Measurements from ENCODE around the gene HMOX1.
"Not testable (repeated sequence)": the region's sequence is repeated elsewhere in the genome, so short reads cannot be mapped to it uniquely, and the experiment has no call there.

Gene HMOX1

GRCh38 chr22:35430897-35431322 is 50.0 kb downstream of the HMOX1 start:
- in situ Hi-C loops (cut with MboI; ENCODE audit: low sequenced_read_pairs): no loop called here

GRCh38 chr22:35431483-35432227 is 50.8 kb downstream of the HMOX1 start:
- in situ Hi-C loops (cut with MboI; ENCODE audit: low sequenced_read_pairs): no loop called here

- in situ Hi-C loops (cut with MboI; ENCODE audit: low sequenced_read_pairs): no loop called here
These were observed 51.5 kb downstream of the HMOX1 start for GRCh38 chr22:35432228-35432905.

- in situ Hi-C loops (cut with MboI; ENCODE audit: low sequenced_read_pairs): no loop called here
These were observed 53.3 kb downstream of the HMOX1 start for GRCh38 chr22:35434061-35434710.

GRCh38 chr22:35435201-35435740 is 54.4 kb downstream of the HMOX1 start:
- in situ Hi-C loops (cut with MboI; ENCODE audit: low sequenced_read_pairs): no loop called here

GRCh38 chr22:35436421-35436820 is 55.5 kb downstream of the HMOX1 start:
- in situ Hi-C loops (cut with MboI; ENCODE audit: low sequenced_read_pairs): no loop called here

- in situ Hi-C loops (cut with MboI; ENCODE audit: low sequenced_read_pairs): no loop called here
These were observed 56.2 kb downstream of the HMOX1 start for GRCh38 chr22:35437049-35437448.

- in situ Hi-C loops (cut with MboI; ENCODE audit: low sequenced_read_pairs): not testable (repeated sequence)
These were observed 57.9 kb downstream of the HMOX1 start for GRCh38 chr22:35438673-35439364.

GRCh38 chr22:35439365-35439717 is 58.4 kb downstream of the HMOX1 start:
- in situ Hi-C loops (cut with MboI; ENCODE audit: low sequenced_read_pairs): no loop called here

- in situ Hi-C loops (cut with MboI; ENCODE audit: low sequenced_read_pairs): no loop called here
These were observed 59.2 kb downstream of the HMOX1 start for GRCh38 chr22:35440129-35440528.

GRCh38 chr22:35441489-35442100 is 60.7 kb downstream of the HMOX1 start:
- in situ Hi-C loops (cut with MboI; ENCODE audit: low sequenced_read_pairs): no loop called here

- in situ Hi-C loops (cut with MboI; ENCODE audit: low sequenced_read_pairs): no loop called here
These were observed 61.6 kb downstream of the HMOX1 start for GRCh38 chr22:35442471-35442870.

- in situ Hi-C loops (cut with MboI; ENCODE audit: low sequenced_read_pairs): no loop called here
These were observed 62.4 kb downstream of the HMOX1 start for GRCh38 chr22:35443338-35443737.
